CD4-positive, alpha-beta T cell treated with Interleukin-2 at 100 ng/mL for 4 hours (primary cell): ENCODE results near the gene GNAQ.
"Not testable (repeated sequence)": the region's sequence is repeated elsewhere in the genome, so short reads cannot be mapped to it uniquely, and the experiment has no call there.

Experiments used
- DNase-seq: peaks from one replicate; pipeline ENCODE4 v3.0.0-alpha.2; 2020; ENCODE audit warnings: low spot score

GNAQ gene

DNA sequence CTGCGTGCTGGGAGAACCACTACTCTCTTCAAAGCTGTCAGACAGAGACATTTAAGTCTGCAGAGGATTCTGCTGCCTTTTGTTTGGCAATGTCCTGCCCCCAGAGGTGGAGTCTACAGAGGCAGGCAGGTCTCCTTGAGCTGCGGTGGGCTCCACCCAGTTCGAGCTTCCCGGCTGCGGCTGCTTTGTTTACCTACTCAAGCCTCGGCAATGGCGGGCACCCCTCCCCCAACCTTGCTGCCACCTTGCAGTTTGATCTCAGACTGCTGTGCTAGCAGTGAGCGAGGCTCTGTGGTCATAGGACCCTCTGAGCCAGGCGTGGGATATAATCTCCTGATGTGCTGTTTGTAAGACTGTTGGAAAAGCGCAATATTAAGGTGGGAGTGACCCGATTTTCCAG, 343.9 kb downstream of the GNAQ start:
- not testable (repeated sequence) for DNase-seq

- DNase-seq: no peak
Observed at GRCh38 chr9:77680581-77680980, 351.0 kb downstream of the GNAQ start.

- no peak for DNase-seq
Observed at GRCh38 chr9:77679661-77680368, 351.8 kb downstream of the GNAQ start.

- no peak for DNase-seq
Observed at GRCh38 chr9:77679088-77679487, 352.5 kb downstream of the GNAQ start.

GRCh38 chr9:77677957-77678535, 353.6 kb downstream of the GNAQ start:
- no peak for DNase-seq

GRCh38 chr9:77677397-77677796, 354.2 kb downstream of the GNAQ start:
- no peak for DNase-seq

DNA sequence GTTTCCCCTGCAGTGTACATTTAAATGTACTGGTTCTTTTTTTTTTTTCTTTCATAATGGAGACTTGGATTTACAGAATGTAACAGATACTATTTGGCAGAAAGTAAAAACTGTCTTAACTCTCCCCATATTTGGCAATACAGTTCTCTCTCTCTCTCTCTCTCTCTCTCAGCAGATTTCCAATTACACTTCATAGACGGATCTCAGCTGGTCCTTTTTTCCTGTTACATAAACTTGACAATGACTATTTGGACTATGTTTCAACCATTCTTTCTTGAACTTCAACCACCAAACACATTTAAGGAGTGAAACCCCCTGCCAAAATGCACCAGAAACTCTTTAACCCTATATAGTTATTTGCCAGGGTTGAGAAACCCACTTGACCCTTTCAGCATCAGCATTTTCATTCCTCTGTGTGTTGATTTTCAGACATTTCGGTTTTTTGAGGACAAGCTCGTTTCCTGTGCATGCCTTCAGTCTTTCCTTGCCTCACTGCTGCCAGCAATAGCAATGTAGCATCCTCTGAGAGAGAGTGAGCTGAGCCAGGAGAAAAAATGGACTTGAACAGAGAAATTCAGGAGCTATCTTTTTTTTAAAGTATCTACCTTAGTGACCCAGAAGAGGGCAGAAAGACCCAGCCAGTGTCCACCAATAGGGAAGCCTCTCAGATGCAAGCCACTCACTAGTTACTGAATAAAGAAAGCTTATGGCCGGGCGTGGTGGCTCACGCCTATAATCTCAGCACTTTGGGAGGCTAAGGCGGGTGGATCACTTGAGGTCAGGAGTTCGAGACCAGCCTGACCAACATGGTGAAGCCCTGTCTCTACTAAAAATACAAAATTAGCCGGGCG, 357.4 kb downstream of the GNAQ start:
- DNase-seq: no peak

DNA sequence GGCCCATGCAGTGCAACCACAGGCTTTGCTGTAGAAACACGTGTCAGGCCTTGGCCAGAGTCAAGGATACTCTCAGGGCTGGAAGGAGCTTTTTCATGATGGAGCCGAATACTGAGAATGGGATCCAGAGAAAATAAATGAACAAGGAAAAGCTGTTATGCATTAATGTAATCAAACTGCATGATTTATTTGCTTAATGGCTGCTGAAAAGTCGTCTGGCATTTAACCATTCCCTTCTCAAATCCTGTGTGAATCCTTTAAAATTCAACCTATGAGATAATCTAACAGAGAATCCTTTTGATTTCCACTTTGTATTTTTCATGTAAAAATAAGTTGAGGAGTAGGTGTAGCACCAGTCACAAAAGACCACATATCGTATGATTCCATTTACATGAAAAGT, 359.4 kb downstream of the GNAQ start:
- DNase-seq: no peak

DNA sequence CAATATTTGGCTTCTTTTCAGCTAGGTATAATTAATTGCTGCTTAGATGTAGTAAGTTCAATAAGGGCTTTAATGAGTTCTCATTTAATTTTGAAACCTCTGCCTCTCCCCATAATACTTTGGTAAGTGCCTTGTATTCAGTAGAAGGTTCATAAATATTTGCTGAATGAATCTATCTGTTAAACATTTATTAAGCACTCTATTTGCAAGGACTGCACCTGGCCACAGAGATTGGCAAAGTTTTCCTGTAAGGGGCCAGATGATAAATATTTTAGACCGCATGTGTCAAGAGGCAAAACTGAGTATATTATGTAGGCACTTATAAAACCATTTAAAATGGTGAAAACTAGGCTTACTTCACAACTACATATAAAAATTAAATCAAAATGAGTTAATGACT, 364.5 kb downstream of the GNAQ start:
- no peak for DNase-seq
